Measurements from ENCODE around the gene RPS5.
"Not testable (repeated sequence)": the region's sequence is repeated elsewhere in the genome, so short reads cannot be mapped to it uniquely, and the experiment has no call there.

The RPS5 gene

GRCh38 chr19:58385891-58386575 is 1.0 kb upstream of the RPS5 start:
- DNase-seq = no peak

- no peak for DNase-seq
Observed at GRCh38 chr19:58387338-58388174, 487 bp downstream of the RPS5 start.

DNA sequence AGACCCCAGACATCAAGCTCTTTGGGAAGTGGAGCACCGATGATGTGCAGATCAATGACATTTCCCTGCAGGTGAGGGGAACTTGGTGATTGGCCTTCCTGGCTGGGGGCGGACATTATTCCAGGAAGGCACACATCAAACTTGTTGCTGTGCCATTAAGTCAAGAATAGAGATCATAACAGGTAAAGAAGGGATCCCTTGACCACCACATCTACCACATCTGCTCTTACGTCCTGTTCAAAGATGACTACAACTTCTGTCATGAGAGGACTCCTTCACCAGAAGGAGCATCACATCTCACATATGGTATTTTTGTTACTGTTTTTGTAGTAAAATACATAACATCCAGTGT is 1.1 kb downstream of the RPS5 start:
- DNase-seq = no peak

DNA sequence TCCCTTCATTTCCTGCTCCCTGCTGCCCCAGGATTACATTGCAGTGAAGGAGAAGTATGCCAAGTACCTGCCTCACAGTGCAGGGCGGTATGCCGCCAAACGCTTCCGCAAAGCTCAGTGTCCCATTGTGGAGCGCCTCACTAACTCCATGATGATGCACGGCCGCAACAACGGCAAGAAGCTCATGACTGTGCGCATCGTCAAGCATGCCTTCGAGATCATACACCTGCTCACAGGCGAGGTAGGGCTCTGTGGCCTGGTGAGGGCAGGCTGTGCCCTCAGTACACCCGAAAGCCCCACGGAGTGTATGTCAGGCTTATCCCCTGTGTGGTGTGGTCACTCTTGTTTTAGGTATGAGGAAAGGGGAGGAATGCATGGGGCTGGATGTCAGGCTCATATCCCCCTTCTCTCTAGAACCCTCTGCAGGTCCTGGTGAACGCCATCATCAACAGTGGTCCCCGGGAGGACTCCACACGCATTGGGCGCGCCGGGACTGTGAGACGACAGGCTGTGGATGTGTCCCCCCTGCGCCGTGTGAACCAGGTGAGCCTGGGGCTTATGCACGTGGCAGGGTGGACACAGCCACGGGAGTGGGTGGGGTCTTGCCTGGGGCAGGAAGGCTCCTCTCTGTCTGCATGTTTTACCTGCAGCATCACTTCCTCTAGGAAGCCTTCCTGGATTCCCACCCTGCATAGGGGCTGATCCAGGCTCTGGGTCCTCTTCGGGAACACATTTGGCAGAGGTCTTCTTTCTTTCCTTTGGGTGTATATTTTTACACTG is 6.1 kb downstream of the RPS5 start:
- DNase-seq = no peak

DNA sequence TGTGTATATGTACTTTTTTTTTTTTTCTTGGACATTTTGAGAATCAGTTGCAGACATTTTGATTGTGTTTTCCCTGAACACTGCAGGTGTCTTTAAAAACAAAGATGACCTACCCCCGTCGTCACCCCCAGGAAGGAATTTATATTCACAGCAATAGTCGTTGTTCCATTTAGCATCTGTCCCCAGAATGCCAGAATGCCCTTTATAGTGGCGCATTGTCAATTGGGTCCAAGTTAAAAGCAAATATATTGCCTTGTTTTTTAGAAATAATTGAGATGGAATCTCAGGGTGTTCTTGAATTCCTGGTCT is 6.6 kb downstream of the RPS5 start:
- DNase-seq = no peak

GRCh38 chr19:58394821-58395219 is 7.8 kb downstream of the RPS5 start:
- DNase-seq = no peak

DNA sequence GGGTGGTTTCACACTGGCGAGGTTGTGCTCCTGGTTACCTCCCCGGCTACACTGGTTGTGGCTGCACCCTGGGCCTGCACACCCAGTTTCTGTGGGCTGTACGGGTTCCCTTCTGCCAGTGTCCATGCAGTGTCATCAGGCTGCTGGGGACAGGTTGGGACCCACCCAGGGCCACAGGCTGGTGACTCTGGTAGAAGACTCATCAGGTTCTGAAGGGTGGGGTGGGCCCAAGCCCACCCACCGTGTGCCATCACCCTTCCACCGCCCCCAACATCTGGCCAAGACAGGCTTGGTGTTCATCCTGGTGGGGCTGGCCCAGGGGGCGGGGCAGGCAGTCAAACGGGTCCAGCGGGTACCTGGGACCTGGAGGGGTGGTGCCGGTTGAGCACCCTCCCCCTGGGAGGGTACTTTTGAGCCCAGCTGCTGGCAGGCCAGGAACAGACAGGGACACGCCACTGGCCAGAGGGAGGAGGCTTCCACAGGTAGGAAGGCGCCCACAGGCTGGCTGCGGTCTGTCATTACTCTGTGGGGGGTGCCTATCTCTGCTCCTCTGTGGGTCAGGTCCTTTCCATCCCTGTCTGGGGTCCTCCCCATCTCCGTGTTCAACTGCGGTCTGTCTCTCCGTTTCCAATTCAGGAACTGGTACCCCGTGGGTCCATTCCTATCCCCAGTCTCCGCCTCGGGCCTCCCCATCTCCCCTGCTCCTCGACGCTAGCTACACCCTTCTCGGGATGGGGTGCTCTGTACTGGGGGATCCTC is 8.3 kb downstream of the RPS5 start, which contains the start of gene RNF225:
RNF225 (plus strand) TSS at position 437 of the 759 bp plus-strand sequence. CDS start 434 bp downstream, outside the sequence.
- no peak for DNase-seq

DNA sequence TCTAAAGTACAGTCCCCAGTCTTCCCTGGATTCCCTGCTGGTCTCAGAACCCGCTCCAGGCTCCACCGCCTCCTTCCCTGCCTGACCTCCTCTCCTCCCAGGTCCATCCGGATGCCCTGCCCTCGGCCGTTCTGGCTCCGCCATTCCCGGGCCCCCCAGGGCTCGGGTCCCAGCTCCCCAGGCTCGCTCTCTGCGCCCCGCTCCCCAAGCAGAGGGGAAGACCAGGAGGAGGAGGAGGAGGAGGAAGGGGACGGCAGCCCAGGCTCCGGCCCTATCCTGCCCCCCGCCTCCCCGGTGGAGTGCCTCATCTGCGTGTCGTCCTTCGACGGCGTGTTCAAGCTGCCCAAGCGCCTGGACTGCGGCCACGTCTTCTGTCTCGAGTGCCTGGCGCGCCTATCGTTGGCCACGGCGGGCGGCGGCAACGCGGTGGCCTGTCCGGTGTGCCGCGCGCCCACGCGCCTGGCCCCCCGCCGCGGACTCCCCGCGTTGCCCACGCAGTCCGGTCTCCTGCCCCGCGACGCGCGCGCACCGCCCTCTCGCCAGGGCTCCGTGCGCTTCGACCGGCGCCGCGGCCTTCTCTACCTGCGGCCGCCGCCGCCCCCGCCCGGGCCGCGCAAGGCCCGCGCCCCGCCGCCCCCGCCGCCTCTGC is 9.0 kb downstream of the RPS5 start:
- no peak for DNase-seq

- no peak for DNase-seq
Observed at GRCh38 chr19:58396691-58397532, 9.8 kb downstream of the RPS5 start.

DNA sequence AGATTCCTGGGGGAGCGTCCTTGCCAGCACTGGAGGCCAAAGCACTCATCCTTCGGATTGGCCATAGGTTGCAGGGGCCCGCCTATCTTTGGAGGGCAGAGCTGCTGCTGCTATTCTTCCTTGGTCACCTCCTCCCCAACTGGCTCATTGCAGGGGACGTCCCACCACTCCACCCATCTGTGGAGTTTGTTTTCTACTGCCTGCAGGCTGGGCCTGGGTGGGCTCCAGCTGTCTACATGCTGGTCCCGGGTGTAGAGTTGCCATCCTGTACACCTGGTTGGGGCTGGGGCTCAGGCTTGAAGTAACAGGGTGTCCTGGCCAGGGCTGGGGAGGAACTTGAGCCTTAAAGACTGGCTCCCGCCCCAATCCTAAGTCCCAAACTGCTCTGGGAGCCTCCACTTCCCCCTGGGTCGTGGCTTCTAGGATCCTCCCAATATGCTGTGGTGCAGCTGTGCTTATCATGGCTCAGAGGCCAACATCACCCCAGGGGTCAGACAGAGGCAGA is 10.5 kb downstream of the RPS5 start:
- DNase-seq = no peak

DNA sequence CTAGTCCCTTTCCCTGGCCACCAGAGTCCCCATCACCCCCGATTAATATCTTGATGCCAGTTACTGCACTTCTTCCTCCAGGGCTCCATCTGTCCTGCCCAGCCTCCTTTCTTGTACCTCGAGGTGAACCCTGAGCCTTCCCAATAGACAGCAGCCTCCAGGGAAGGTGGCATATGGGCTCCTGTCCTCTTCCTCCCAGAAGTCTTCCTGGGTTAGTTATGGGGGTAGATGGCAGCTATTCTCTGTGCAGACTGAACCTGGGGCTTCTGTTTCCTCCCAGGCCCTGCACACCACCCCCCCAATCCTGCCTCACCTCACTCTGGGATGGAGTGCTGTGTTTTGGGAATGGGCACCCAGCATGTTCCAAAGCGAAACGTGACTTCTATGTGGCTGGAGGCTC is 11.0 kb downstream of the RPS5 start:
- no peak for DNase-seq

DNA sequence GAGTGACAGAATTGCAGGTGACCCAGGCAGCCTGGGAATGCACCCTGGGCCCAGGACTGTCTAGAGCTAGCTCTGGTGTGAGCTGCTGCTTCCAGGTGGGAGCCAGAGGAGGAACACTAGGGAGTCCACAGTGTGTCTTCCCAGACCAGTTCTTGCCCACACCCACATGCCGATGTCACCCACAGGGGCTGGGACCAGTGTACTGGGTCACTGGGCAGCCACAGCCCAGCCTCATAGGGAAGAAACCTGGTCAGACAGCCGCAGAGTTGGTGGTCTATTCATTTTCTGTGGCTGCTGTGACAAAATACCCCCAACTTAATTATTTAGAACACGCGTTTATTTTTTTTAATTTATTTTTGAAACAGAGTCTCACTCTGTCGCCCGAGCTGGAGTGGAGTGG is 11.5 kb downstream of the RPS5 start:
- DNase-seq = no peak

DNA sequence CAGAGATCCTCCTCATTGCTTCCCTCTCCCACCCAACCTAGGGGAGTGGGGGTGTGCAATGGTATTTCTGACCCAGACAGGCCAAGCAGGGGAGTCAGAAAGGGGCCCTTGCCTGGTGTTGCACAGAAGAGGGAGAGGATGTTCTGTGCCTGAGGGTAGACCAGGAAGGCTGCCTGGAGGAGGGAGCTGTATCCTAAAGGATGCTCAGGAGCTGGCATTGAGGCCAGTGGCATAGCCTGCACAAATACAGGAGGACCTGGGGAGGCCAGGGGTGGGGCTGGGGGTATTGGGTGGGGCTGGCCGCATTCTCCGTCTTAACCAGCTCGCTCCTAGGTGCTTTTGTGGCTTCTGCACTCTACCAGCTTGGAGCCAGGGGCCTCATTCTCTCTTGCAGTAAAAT is 12.8 kb downstream of the RPS5 start:
- DNase-seq = no peak

- peak; percentile 12 for DNase-seq
Observed at GRCh38 chr19:58400316-58400915, 13.3 kb downstream of the RPS5 start.

- peak; percentile 96 for DNase-seq
Observed at GRCh38 chr19:58400916-58401839, 14.1 kb downstream of the RPS5 start.

DNA sequence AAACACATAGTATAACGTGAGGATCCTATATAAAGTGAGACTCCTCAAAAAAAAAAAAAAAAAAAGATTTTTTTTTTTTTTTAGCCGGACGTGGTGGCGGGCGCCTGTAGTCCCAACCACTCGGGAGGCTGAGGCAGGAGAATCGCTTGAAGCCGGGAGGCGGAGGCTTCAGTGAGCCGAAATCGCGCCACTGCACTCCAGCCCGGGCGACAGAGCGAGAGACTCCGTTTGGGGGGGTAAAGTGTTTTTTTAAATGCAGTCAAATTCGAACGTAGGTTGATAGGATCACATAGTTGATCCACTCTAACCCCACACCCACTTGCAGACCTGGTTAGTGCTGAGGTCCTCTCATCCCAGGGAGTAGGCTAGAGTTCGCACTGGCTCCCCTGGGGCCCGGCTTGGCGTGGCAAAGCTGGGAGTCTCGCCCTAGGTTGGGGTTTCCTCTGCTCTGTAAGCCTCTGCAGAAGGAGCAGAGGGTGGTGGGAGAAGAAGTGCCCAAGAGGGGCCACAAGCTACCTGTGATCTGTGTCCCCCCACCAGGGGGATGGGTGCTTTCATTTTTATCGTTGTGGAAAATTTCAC is 14.9 kb downstream of the RPS5 start:
- no peak for DNase-seq

- not testable (repeated sequence) for DNase-seq
Observed at GRCh38 chr19:58403920-58404478, 16.9 kb downstream of the RPS5 start.

- DNase-seq = no peak
Observed at GRCh38 chr19:58406818-58407657, 20.0 kb downstream of the RPS5 start.
